SH-SY5Y (cell line): Measurements from ENCODE around the gene KCNJ16.

Experiments used
- GATA2 ChIP-seq: IDR thresholded peaks from 2 replicates; pipeline ENCODE4 v1.6.1; 2011; ENCODE audit warnings: mild to moderate bottlenecking, low read depth, low read length
- GATA3 ChIP-seq: IDR thresholded peaks from 2 replicates; pipeline ENCODE4 v1.6.1; 2011; ENCODE audit warnings: low read depth, mild to moderate bottlenecking, low read length, moderate library complexity

- TF ChIP-seq GATA3 (no peak), GATA2 (no peak)
Observed at GRCh38 chr17:70138291-70138865, 63.4 kb downstream of the KCNJ16 start.
